Measurements from ENCODE around the gene MFAP4.
"Not testable (repeated sequence)": the region's sequence is repeated elsewhere in the genome, so short reads cannot be mapped to it uniquely, and the experiment has no call there.

MFAP4 gene

GRCh38 chr17:19359856-19360255 is 27.1 kb downstream of the MFAP4 start:
- DNase-seq (ENCODE audit: extremely low spot score, insufficient read length, low read depth) (no peak), FAIRE-seq (no peak)

GRCh38 chr17:19359151-19359550 is 27.8 kb downstream of the MFAP4 start:
- FAIRE-seq, result no peak
- DNase-seq (ENCODE audit: extremely low spot score, insufficient read length, low read depth), result no peak

- FAIRE-seq, result no peak
Observed at GRCh38 chr17:19357761-19358160, 29.2 kb downstream of the MFAP4 start.

GRCh38 chr17:19357351-19357750 is 29.6 kb downstream of the MFAP4 start:
- FAIRE-seq, result no peak

More at GRCh38 chr17:19357761-19358160, 29.2 kb downstream of the MFAP4 start:
- DNase-seq (ENCODE audit: extremely low spot score, insufficient read length, low read depth), result no peak

GRCh38 chr17:19354748-19355147 is 32.2 kb downstream of the MFAP4 start:
- no peak for FAIRE-seq

More at GRCh38 chr17:19357351-19357750, 29.6 kb downstream of the MFAP4 start:
- no peak for DNase-seq (ENCODE audit: extremely low spot score, insufficient read length, low read depth)

GRCh38 chr17:19353401-19353800 is 33.6 kb downstream of the MFAP4 start:
- not testable (repeated sequence) for FAIRE-seq; DNase-seq (ENCODE audit: extremely low spot score, insufficient read length, low read depth)

More at GRCh38 chr17:19354748-19355147, 32.2 kb downstream of the MFAP4 start:
- DNase-seq (ENCODE audit: extremely low spot score, insufficient read length, low read depth), result no peak

GRCh38 chr17:19348806-19349205 is 38.2 kb downstream of the MFAP4 start:
- no peak for FAIRE-seq
- DNase-seq (ENCODE audit: extremely low spot score, insufficient read length, low read depth), result no peak

- no peak for DNase-seq (ENCODE audit: extremely low spot score, insufficient read length, low read depth)
- FAIRE-seq, result no peak
Observed at GRCh38 chr17:19348081-19348650, 38.8 kb downstream of the MFAP4 start.

GRCh38 chr17:19347323-19348080 is 39.5 kb downstream of the MFAP4 start:
- DNase-seq (ENCODE audit: extremely low spot score, insufficient read length, low read depth) (no peak), FAIRE-seq (no peak)

- no peak for DNase-seq (ENCODE audit: extremely low spot score, insufficient read length, low read depth)
- no peak for FAIRE-seq
Observed at GRCh38 chr17:19346351-19347255, 40.4 kb downstream of the MFAP4 start.

- FAIRE-seq (no peak), DNase-seq (ENCODE audit: extremely low spot score, insufficient read length, low read depth) (no peak)
Observed at GRCh38 chr17:19345486-19346350, 41.3 kb downstream of the MFAP4 start.

GRCh38 chr17:19345067-19345460 is 41.9 kb downstream of the MFAP4 start:
- DNase-seq (ENCODE audit: extremely low spot score, insufficient read length, low read depth) (no peak), FAIRE-seq (no peak)

GRCh38 chr17:19344311-19345066 is 42.5 kb downstream of the MFAP4 start:
- FAIRE-seq, result no peak
- DNase-seq (ENCODE audit: extremely low spot score, insufficient read length, low read depth), result no peak

- no peak for DNase-seq (ENCODE audit: extremely low spot score, insufficient read length, low read depth)
- FAIRE-seq, result no peak
Observed at GRCh38 chr17:19343671-19344151, 43.3 kb downstream of the MFAP4 start.

GRCh38 chr17:19343256-19343630 is 43.7 kb downstream of the MFAP4 start:
- DNase-seq (ENCODE audit: extremely low spot score, insufficient read length, low read depth) (no peak), FAIRE-seq (no peak)

GRCh38 chr17:19342611-19343255 is 44.3 kb downstream of the MFAP4 start:
- FAIRE-seq (no peak), DNase-seq (ENCODE audit: extremely low spot score, insufficient read length, low read depth) (no peak)

GRCh38 chr17:19341641-19342610 is 45.1 kb downstream of the MFAP4 start:
- DNase-seq (ENCODE audit: extremely low spot score, insufficient read length, low read depth), result no peak
- FAIRE-seq, result no peak
